H54 (cell line): ENCODE data around the gene AGL.
"Not testable (repeated sequence)": the region's sequence is repeated elsewhere in the genome, so short reads cannot be mapped to it uniquely, and the experiment has no call there.

Experiments used
- DNase-seq: peaks from one replicate; pipeline ENCODE4 v3.0.0; 2011; ENCODE audit warnings: low spot score, mixed read lengths; ENCODE audit not compliant: insufficient read length
- FAIRE-seq: peaks from 3 replicates; lab custom pipeline; 2011; peaks lifted over from hg19 to GRCh38; lab: Jason Lieb, UNC
- POLR2A ChIP-seq: IDR thresholded peaks from 2 replicates; pipeline ENCODE4 v1.6.1; 2011; ENCODE audit warnings: low read depth, mild to moderate bottlenecking, low read length

AGL gene

DNA sequence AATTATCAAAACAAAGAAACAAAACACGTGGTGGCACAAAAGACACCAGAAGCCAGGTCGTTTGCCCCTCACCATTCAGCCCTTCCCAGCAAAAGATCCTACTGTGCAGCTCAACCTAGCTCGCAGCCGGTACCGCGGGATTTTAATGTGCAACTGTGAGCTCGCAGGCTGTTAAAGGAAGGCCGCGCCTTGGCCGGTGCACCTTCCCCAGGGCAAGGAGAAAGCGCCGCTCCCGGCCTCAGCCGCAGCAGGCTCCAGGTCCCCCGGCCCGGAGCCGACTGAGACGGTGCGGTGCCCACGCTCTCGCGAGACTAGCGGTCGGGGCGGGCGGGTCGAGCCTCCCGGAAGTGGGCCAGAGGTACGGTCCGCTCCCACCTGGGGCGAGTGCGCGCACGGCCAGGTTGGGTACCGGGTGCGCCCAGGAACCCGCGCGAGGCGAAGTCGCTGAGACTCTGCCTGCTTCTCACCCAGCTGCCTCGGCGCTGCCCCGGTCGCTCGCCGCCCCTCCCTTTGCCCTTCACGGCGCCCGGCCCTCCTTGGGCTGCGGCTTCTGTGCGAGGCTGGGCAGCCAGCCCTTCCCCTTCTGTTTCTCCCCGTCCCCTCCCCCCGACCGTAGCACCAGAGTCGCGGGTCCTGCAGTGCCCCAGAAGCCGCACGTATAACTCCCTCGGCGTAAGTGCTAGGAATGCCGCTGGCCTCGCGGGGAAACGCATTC, at the start of gene AGL:
Gene AGL (plus strand): TSS at position 618 of the 715 bp plus-strand sequence. CDS start 682 bp downstream, outside the sequence.
- peak; percentile 78; the same call in 1 of the 2 replicates for TF ChIP-seq POLR2A
- DNase-seq (peak; percentile 86), FAIRE-seq (peak; percentile 41)

GRCh38 chr1:99801584-99801983, 48.6 kb upstream of the AGL start:
- no peak for FAIRE-seq

DNA sequence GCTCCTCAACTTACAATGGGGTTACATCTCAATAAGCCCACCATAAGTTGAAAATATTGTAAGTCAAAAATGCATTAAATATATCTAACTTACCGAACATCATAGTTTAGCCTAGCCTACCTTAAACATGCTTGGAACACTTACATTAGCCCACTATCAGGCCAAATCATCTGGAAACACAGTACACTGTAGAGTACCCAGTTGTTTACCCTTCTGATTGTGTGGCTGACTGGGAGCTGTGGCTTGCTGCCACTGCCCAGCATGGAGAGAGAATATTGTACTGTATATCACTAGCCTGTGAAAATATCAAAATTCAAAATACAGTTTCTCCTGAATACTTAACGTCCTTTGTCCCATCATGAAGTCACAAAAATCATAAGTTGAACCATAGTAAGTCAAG, 43.3 kb upstream of the AGL start:
- TF ChIP-seq POLR2A, result no peak
- DNase-seq (no peak), FAIRE-seq (no peak)

More at GRCh38 chr1:99801584-99801983, 48.6 kb upstream of the AGL start:
- TF ChIP-seq POLR2A, result no peak
- no peak for DNase-seq

DNA sequence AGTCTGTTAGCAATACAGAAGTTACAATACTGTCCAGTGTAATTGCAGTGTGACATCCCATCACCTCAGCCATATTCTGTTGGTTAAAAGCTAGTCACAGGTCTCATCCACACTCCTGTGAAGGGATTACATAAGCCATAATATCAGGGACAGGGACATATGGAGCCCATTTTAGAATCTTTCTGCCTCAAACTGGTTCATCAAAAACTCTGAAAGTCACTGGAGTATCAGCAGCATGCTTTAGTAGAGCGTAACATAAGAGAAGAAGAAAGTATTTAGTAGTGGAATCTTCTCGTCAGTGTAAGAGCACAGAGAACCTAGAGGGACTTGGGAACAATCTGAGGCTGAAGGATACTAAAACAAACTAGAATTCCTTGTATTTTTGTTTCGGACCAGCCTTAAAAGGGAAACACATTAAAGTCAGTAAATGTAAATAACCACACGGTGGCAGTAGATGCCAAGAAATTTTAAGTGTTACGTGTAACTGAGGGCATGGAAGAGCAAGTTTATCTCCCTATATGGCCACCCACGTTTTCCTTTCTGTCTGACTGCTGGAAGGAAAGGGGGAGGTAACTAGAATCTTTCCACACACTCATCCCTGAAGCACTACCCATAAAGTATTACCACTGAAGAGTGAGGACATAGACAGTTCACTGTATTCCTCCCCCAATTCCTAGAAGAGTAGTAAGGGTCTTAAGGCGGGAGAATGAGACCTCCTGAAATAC, 41.6 kb upstream of the AGL start:
- DNase-seq, result peak; percentile 40
- FAIRE-seq, result peak; percentile 98
- no peak for TF ChIP-seq POLR2A

DNA sequence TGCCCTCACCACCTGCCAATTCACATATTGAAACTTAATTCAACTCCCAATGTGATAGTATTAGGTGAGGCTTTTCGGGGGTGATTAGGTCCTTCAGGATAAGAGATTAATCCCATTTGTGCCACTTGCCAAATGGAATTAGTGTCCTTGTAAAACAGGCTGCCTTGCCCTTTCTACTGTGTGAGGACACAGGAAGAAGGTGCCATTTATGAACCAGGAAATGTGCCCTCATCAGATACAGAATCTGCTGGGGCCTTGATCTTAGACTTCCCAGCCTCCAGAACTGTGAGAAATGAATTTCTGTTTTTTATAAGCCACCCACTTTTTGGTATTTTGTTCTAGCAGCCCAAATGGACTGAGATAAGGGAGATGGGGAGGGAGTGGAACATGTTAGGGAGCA, 39.1 kb upstream of the AGL start:
- FAIRE-seq (no peak), DNase-seq (no peak)
- no peak for TF ChIP-seq POLR2A

DNA sequence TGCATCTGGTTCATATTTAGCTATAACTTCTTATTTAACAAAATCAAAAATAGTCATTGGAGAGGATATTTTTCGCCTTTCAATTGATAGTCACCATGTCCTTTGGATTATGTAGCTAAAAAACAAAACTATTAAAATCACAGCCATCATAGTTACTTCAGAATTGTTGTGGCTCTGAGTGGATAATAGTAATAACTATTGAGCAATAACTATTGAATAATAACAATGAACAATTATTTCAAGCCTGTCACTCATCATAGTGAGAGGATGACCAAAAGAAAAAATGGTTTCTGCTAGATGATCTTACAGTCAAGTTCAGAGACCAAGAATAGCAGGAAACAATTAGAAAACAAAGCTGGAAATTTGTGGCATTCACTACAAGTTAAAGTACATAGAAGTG, 38.4 kb upstream of the AGL start:
- no peak for DNase-seq
- TF ChIP-seq POLR2A, result no peak
- no peak for FAIRE-seq

GRCh38 chr1:99814373-99814900, 35.7 kb upstream of the AGL start:
- no peak for FAIRE-seq
- TF ChIP-seq POLR2A, result no peak
- DNase-seq, result no peak

- no peak for TF ChIP-seq POLR2A
- FAIRE-seq, result no peak
- DNase-seq, result no peak
Measured at GRCh38 chr1:99816656-99817055, 33.5 kb upstream of the AGL start.

DNA sequence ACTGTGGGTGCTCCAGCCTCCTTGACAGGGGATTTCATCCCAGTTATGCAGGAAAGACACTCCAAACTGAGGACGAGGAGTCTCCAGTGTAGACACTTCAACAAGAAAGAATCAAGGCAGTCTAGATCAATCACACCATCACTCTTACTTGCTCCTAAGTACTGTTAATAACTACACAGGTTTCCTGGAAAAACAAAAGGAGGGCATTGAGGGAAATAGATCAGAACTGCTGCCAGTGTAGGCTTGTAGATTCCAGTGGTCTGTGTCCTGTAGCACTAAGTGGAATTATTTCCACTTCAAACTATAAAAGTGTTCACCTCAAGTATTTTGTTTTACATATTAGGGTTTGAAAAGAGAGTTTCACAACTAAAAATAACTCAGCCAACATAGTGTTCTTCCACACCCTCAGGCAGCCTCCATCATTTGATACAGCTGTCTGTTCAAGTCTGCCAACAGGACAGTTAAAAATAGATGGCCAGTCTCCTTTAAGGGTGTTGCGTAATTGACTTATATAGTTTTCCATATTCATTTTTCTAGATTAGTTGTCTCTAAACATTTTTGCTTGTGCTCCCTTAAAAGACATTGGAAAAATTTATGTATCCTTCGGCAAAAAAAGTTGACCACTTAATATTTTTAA, 32.0 kb upstream of the AGL start:
- no peak for FAIRE-seq
- no peak for DNase-seq
- TF ChIP-seq POLR2A, result no peak

DNA sequence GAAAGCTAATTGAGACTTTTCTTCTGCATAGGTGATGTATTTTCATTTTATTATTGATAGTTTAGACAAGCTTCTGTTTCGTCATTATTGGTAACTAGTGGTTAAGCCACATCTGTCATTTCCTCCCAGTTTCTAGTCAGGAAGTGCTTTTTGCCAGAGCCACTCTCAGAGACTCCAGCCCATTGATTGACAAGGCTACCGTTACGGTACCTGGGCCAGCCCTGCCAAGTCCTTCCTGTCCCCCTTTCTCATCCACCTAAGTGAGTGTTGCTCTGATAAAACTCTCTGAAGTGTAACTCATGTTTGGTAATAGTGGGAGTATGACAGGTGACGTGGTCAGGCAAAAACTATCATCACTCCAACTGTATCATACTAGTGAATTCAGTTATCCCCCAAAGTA, 29.6 kb upstream of the AGL start:
- no peak for TF ChIP-seq POLR2A
- DNase-seq (no peak), FAIRE-seq (no peak)

- no peak for DNase-seq
- FAIRE-seq, result no peak
- no peak for TF ChIP-seq POLR2A
Measured at GRCh38 chr1:99825098-99825497, 25.1 kb upstream of the AGL start.

- no peak for TF ChIP-seq POLR2A
- FAIRE-seq (no peak), DNase-seq (no peak)
Measured at GRCh38 chr1:99825702-99826101, 24.5 kb upstream of the AGL start.

- TF ChIP-seq POLR2A, result no peak
- FAIRE-seq (no peak), DNase-seq (no peak)
Measured at GRCh38 chr1:99827970-99828369, 22.2 kb upstream of the AGL start.

- TF ChIP-seq POLR2A, result no peak
- DNase-seq (no peak), FAIRE-seq (no peak)
Measured at GRCh38 chr1:99829269-99829668, 20.9 kb upstream of the AGL start.

- DNase-seq, FAIRE-seq: not testable (repeated sequence)
Measured at GRCh38 chr1:99833911-99834310, 16.2 kb upstream of the AGL start.

- not testable (repeated sequence) for FAIRE-seq, DNase-seq
Measured at GRCh38 chr1:99836171-99837103, 13.7 kb upstream of the AGL start.

GRCh38 chr1:99840353-99840752, 9.8 kb upstream of the AGL start:
- not testable (repeated sequence) for DNase-seq, FAIRE-seq
